GM10248 (cell line): ENCODE data around the gene GTF2I.
"Not testable (repeated sequence)": the region's sequence is repeated elsewhere in the genome, so short reads cannot be mapped to it uniquely, and the experiment has no call there.

Source experiments
- CTCF ChIA-PET: fragments of 300-600 bp; sonication (Branson Sonifier 250); formaldehyde crosslinking; extraction: SDS; loops from one replicate; lab custom pipeline; 2021; ENCODE audit warnings: antibody characterized with exemption; lab: Yijun Ruan, JAX
- POLR2A ChIA-PET: fragments of 350-650 bp; sonication (Branson Sonifier 250); formaldehyde crosslinking; extraction: SDS; loops from one replicate; lab custom pipeline; 2020; ENCODE audit warnings: antibody characterized with exemption; lab: Yijun Ruan, JAX
- DNase-seq: peaks from one replicate; pipeline ENCODE4 v3.0.0; 2012; ENCODE audit errors: extremely low spot score
- TF ChIP-seq, protein P1 (sequence below): IDR thresholded peaks from 2 replicates; pipeline ENCODE4 v1.5.1; 2012; ENCODE audit warnings: mild to moderate bottlenecking, low read depth; ENCODE audit errors: extremely low read depth, missing control alignments, control extremely low read depth

GTF2I gene

DNA sequence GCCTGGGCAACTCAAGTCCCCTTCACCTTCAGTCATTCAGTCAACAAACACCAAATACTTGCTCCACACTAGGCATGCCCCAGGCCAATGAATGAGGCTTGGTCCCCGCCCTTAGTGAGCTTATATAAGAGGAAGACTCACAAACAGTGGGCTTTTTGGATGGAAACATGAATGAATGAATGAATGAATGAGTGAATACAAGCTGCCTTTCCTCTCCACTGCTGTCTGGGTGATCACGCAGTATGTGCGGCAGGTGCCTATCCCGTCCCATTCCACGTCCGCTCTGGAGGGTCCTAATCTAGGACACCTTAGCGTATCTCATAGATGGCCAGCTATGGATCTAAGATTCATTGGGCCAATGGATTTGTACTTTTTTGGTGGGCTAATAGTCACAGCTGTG is 19.8 kb upstream of the GTF2I start:
- TF ChIP-seq, protein P1, sequence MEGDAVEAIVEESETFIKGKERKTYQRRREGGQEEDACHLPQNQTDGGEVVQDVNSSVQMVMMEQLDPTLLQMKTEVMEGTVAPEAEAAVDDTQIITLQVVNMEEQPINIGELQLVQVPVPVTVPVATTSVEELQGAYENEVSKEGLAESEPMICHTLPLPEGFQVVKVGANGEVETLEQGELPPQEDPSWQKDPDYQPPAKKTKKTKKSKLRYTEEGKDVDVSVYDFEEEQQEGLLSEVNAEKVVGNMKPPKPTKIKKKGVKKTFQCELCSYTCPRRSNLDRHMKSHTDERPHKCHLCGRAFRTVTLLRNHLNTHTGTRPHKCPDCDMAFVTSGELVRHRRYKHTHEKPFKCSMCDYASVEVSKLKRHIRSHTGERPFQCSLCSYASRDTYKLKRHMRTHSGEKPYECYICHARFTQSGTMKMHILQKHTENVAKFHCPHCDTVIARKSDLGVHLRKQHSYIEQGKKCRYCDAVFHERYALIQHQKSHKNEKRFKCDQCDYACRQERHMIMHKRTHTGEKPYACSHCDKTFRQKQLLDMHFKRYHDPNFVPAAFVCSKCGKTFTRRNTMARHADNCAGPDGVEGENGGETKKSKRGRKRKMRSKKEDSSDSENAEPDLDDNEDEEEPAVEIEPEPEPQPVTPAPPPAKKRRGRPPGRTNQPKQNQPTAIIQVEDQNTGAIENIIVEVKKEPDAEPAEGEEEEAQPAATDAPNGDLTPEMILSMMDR: no peak
- ChIA-PET CTCF (no interaction called here), POLR2A (no interaction called here)
- no peak for DNase-seq

DNA sequence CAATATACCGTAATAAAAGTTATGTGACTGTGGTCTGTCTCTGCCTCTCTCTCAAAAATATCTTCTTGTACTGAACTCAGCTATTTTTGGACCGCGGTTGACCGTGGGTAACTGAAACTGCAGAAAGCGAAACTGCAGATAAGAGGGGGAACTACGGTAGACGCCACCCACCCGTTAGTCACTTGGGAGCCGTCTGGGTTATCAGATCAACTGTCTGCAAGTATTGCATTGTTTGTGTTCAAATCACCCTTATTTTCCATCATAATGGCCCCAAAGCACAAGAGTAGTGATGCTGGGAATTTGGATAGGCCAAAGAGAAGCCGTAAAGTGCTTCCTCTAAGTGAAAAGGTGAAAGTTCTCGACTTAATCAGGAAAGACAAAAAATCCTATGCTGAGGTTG is 7.5 kb upstream of the GTF2I start:
- peak; percentile 70 for DNase-seq

DNA sequence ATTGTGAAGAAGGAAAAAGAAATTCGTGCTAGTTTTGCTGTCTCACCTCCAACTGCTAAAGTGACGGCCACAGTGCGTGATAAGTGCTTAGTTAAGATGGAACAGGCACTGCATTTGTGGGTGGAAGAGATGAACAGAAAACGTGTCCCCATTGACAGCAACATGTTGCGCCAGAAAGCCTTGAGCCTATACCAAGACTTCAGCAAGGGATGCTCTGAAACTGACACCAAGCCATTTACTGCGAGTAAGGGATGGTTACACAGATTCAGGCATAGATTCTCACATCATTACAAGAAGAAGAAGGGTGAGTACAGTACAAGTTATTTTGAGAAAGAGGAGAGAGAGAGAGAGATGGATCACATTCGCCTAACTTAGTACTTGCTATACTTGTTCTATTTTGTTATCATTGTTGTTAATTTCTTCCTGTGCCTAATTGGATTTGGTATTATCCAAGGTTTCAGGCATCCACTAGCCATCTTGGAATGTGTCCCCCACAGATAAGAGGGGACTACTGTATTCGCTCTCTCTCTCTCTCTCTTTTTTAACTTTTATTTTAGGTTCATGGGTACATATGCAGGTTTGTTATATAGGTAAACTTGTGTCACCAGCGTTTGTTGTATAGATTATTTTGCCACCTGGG is 6.9 kb upstream of the GTF2I start:
- POLR2A ChIA-PET, CTCF ChIA-PET, DNase-seq: not testable (repeated sequence)

More for the DNA sequence above, 7.5 kb upstream of the GTF2I start:
- CTCF ChIA-PET, POLR2A ChIA-PET: not testable (repeated sequence)

DNA sequence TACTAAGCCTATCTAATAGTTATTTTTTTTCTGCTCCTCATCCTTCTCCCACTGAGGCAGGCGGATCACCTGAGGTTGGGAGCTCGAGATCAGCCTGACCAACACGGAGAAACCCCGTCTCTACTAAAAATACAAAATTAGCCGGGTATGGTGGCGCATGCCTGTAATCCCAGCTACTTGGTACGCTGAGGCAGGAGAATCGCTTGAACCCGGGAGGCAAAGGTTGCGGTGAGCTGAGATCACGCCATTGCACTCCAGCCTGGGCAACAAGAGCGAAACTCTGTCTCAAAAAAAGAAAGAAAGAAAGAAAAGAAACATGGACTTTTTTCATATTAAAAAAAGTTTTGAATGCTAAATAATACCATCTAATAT is 6.4 kb upstream of the GTF2I start:
- DNase-seq, POLR2A ChIA-PET, CTCF ChIA-PET: not testable (repeated sequence)

DNA sequence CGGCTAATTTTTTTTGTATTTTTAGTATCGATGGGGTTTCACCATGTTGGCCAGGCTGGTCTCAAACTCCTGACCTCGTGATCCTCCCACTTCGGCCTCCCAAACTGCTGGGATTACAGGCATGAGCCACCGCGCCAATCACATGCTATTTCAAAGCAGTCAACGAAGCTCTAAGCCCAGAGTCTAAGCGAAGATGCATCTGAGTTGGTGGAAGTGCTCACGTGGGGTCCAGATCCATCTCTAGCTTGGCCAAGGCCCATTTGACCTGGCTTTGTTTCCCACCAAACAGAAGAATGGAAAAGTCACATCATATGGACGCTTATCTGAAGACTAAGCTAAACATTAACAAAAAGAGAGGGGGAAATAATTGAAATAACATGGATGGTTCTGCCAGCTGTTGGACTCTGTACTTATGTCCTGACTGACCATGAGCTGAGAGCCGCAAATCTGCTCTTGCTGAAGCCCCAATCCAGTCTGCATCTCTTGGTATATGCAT is 3.8 kb upstream of the GTF2I start:
- TF ChIP-seq, protein P1: no peak
- POLR2A ChIA-PET: no interaction called here
- CTCF ChIA-PET: interaction anchor here (0.6 to 0.8 kb wide), 3 partner anchors 11 to 408 kb away, joined by 3 to 4 read pairs (median 3); no protein-coding TSS in a partner anchor
- DNase-seq: no peak

DNA sequence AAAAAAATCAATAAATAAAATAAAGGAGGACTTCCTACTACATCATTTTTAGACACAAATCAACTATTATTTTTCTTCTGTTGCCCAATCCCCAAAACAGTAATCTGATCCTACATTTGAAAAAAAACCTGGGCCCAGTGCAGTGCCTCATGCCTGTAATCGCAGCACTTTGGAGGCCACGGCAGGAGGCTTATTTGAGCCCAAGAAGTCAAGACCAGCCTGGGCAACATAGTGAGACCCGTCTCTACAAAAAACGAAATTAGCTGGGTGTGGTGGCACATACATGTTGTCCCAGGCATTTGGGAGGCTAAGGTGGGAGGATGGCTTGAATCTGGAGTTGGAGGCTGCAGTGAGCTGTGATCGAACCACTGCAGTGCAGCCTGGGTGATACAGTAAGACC is 2.7 kb upstream of the GTF2I start:
- ChIA-PET CTCF (no interaction called here), POLR2A (no interaction called here)
- TF ChIP-seq, protein P1: no peak
- no peak for DNase-seq

DNA sequence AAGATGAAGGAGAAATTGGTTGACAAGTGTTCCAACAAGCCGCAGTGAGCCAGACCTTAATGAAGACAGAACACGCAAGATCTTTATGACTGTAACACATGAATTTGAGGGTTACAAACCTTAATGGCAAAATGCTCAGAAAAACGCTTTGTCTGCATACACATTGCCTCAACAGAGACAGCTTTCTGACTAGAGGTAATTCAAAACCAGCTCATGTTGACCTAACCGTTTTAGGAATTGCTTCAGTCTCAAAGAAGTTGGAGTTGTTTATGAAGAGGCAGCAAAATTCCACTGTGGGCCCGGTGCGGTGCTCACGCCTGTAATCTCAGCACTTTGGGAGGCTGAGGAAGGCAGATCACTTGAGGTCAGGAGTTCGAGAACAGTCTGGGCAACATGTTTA is 2.2 kb upstream of the GTF2I start:
- no peak for DNase-seq
- ChIA-PET CTCF (no interaction called here), POLR2A (no interaction called here)
- TF ChIP-seq, protein P1: no peak

DNA sequence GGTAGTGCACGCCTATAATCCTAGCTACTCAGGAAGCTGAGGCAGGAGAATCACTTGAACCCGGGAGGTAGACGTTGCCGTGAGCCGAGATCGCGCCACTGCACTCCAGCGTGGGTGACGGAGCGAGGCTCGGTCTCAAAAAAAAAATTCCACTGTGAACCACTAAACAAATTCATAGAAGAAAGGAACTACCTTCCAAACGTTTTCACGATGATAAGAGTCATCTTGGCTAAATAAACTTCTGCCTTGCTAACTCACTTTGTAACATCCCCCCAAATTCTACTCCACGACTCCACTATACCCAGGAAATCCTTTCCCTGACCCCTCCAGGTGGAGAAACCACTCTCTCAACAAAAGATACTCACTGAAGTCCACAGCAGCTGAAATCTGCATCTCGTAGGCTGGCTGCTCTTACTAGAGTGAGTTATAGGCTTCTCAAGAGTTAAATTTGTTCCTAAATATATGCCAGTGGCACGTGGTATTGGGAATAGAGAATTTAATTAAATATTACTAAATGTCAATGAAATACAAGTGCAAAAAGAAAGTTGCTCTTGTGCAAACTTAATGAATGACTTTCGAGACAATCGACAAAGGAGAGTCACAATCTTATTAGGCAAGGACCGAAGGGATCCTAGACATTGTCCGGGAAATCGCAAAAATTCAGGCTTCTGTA is 1.6 kb upstream of the GTF2I start:
- CTCF ChIA-PET: no interaction called here
- DNase-seq: no peak
- POLR2A ChIA-PET: no interaction called here
- TF ChIP-seq, protein P1: no peak
